Skeletal muscle satellite cell (primary cell): ENCODE results near the gene C1orf159.

Source experiments
- H3K27me3 ChIP-seq: 2 replicates; pipeline ENCODE4 v1.7.0; 2013; ENCODE audit warnings: low read length; ENCODE audit not compliant: control insufficient read depth, insufficient read depth
- H3K36me3 ChIP-seq: 2 replicates; pipeline ENCODE4 v1.7.0; 2013; ENCODE audit warnings: mild to moderate bottlenecking, control low read depth, low read length; ENCODE audit not compliant: insufficient read depth
- H3K4me1 ChIP-seq: 2 replicates; pipeline ENCODE4 v1.7.0; 2013; ENCODE audit warnings: low read length; ENCODE audit not compliant: control insufficient read depth, insufficient read depth
- H3K4me2 ChIP-seq: 2 replicates; pipeline ENCODE4 v1.7.0; 2013; ENCODE audit warnings: mild to moderate bottlenecking, low read length
- H3K4me3 ChIP-seq: 2 replicates; pipeline ENCODE4 v1.7.0; 2013; ENCODE audit warnings: low read length
- H3K9ac ChIP-seq: 2 replicates; pipeline ENCODE4 v1.7.0; 2013; ENCODE audit warnings: mild to moderate bottlenecking, low read depth, low read length, moderate library complexity
- H3K9me3 ChIP-seq: replicated peaks from 2 replicates; pipeline ENCODE4 v1.7.0; 2013; ENCODE audit warnings: mild to moderate bottlenecking, control low read depth, low read length

Gene C1orf159

GRCh38 chr1:1119272-1119890, 3.5 kb upstream of the C1orf159 start:
- peaks cover 11% of the 10 kb centered on the region for H3K4me1 ChIP-seq

GRCh38 chr1:1118876-1119220, 3.0 kb upstream of the C1orf159 start:
- Histone ChIP-seq H3K27me3 (peaks cover 21% of the 10 kb centered on the region), H3K9ac (no peak overlapping the region), H3K4me2 (no peak overlapping the region), H3K4me1 (peaks cover 11% of the 10 kb centered on the region), H3K9me3 (no peaks in the 10 kb centered on the region), H3K4me3 (no peak overlapping the region), H3K36me3 (no peaks in the 10 kb centered on the region)

More at GRCh38 chr1:1119272-1119890, 3.5 kb upstream of the C1orf159 start:
- H3K9me3 ChIP-seq = no peaks in the 10 kb centered on the region
- H3K4me3 ChIP-seq = no peak overlapping the region
- peaks cover 21% of the 10 kb centered on the region for H3K27me3 ChIP-seq
- H3K4me2 ChIP-seq = no peak overlapping the region
- no peaks in the 10 kb centered on the region for H3K36me3 ChIP-seq
- H3K9ac ChIP-seq = no peak overlapping the region

GRCh38 chr1:1118011-1118875, 2.4 kb upstream of the C1orf159 start:
- Histone ChIP-seq H3K9ac (no peak overlapping the region), H3K27me3 (peaks cover 21% of the 10 kb centered on the region), H3K4me1 (peaks cover 11% of the 10 kb centered on the region), H3K4me2 (no peak overlapping the region), H3K36me3 (no peaks in the 10 kb centered on the region), H3K4me3 (no peak overlapping the region), H3K9me3 (peaks cover 1% of the 10 kb centered on the region)

DNA sequence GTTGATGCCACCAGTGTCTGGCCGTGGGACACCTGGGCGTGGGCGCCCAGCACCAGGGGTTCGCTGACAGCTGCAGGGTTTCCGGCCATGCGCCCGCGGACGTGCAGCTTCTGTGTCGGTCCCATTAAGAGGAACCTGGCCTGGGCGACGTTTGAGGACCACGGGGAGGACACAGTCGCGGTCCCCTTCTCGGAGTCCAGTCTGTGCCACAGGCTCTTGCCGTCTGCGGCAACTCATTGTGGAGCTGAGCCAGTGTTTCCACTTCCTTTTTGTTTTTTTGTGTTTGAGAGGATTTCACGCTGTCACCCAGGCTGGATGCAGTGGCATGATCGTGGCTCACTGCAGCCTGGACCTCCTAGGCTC, 1.6 kb upstream of the C1orf159 start:
- H3K9ac ChIP-seq = no peak overlapping the region
- no peak overlapping the region for H3K4me2 ChIP-seq
- peaks cover 11% of the 10 kb centered on the region for H3K4me1 ChIP-seq

GRCh38 chr1:1116701-1117468, 996 bp upstream of the C1orf159 start:
- peaks cover 4% of the 10 kb centered on the region for H3K9me3 ChIP-seq
- H3K27me3 ChIP-seq = peaks cover 21% of the 10 kb centered on the region
- H3K4me2 ChIP-seq = peak overlapping the region; percentile 98
- H3K4me1 ChIP-seq = peaks cover 7% of the 10 kb centered on the region
- H3K9ac ChIP-seq = peak overlapping the region; percentile 50
- peak overlapping the region; percentile 80 for H3K4me3 ChIP-seq
- no peaks in the 10 kb centered on the region for H3K36me3 ChIP-seq

More for the DNA sequence above, 1.6 kb upstream of the C1orf159 start:
- Histone ChIP-seq H3K36me3 (no peaks in the 10 kb centered on the region), H3K27me3 (peaks cover 21% of the 10 kb centered on the region), H3K9me3 (peaks cover 4% of the 10 kb centered on the region), H3K4me3 (no peak overlapping the region)

GRCh38 chr1:1115136-1115785, 628 bp downstream of the C1orf159 start:
- peaks cover 4% of the 10 kb centered on the region for H3K4me1 ChIP-seq
- peak overlapping the region; percentile 20 for H3K9ac ChIP-seq
- peaks cover 4% of the 10 kb centered on the region for H3K9me3 ChIP-seq
- H3K27me3 ChIP-seq = peaks cover 21% of the 10 kb centered on the region
- H3K4me2 ChIP-seq = peak overlapping the region; percentile 95
- H3K36me3 ChIP-seq = no peaks in the 10 kb centered on the region
- H3K4me3 ChIP-seq = peak overlapping the region; percentile 92

GRCh38 chr1:1114431-1114830, 1.5 kb downstream of the C1orf159 start:
- Histone ChIP-seq H3K36me3 (no peaks in the 10 kb centered on the region), H3K9ac (no peak overlapping the region), H3K9me3 (peaks cover 4% of the 10 kb centered on the region), H3K4me3 (peak overlapping the region; percentile 73), H3K4me2 (peak overlapping the region; percentile 95), H3K27me3 (peaks cover 21% of the 10 kb centered on the region), H3K4me1 (peaks cover 4% of the 10 kb centered on the region)

GRCh38 chr1:1112237-1112985, 3.5 kb downstream of the C1orf159 start:
- no peak overlapping the region for H3K4me3 ChIP-seq
- H3K27me3 ChIP-seq = peaks cover 2% of the 10 kb centered on the region
- H3K36me3 ChIP-seq = no peaks in the 10 kb centered on the region
- H3K4me2 ChIP-seq = no peak overlapping the region
- H3K9ac ChIP-seq = no peak overlapping the region
- peaks cover 4% of the 10 kb centered on the region for H3K4me1 ChIP-seq
- H3K9me3 ChIP-seq = peaks cover 4% of the 10 kb centered on the region

DNA sequence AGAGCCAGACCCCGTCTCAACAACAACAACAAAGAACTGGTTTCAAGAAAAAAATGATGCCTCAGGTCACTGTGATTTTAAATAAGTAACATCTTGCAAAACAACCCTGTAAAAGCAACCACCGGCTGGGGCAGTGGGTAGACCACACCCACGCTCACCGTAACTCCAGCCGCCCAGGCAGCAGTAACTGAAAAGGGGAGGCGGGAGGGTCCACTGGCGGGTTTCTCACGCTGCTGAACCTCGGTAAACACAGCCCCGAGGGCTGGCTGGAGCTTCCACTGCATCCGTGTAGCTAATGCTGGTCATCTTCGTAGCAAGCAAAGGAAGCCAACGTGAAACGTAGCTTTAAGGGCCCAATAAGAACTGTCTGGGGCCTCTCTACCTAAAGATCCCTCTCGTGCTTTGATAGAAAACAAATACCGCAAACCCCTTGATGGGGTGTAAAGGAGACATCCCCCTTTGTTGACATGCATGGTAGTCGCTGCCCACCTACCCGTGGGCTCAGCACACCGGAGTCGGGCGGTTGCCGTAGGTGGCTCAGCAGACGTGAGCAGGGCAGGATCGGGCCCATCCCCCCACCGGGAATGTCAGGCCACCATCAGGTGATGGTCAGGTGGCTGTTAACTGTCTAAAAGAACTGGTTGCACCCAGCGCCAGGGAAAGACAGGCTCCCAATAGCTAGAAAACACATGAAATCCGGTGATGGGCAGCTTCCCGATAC, 4.2 kb downstream of the C1orf159 start:
- Histone ChIP-seq H3K4me3 (no peak overlapping the region), H3K4me1 (peaks cover 4% of the 10 kb centered on the region), H3K4me2 (no peak overlapping the region), H3K9ac (no peak overlapping the region), H3K9me3 (peaks cover 4% of the 10 kb centered on the region), H3K36me3 (no peaks in the 10 kb centered on the region), H3K27me3 (no peaks in the 10 kb centered on the region)

DNA sequence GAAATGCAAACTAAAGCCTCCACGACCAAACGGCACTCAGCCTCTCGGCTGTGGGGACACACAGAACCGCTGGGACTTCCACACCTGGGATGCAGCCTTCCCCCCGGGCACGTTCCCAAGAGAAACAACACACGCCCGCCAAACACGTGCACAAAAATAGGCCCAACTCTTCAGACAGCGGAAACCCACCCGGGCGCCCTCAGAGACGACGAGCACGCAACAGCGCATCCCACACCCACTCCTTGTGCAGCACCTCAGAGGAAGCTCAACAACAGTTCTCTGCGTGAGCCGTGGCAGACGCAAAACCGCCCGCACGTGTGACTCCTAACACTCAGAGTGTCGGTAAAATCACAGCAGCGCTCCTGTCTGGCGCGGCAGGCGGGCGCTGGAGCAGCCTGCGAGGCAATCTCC, 5.3 kb downstream of the C1orf159 start:
- no peak overlapping the region for H3K4me3 ChIP-seq
- no peak overlapping the region for H3K9ac ChIP-seq
- H3K36me3 ChIP-seq = no peaks in the 10 kb centered on the region
- peaks cover 4% of the 10 kb centered on the region for H3K4me1 ChIP-seq
- H3K9me3 ChIP-seq = peaks cover 4% of the 10 kb centered on the region
- H3K27me3 ChIP-seq = no peaks in the 10 kb centered on the region
- H3K4me2 ChIP-seq = no peak overlapping the region
